Measurements from ENCODE around the gene CNTN1. TPM values are rescaled to one million over a fixed set of nuclear protein-coding genes. Genes with fewer than 3 reads are reported as not detected.
"Not testable (repeated sequence)": the region's sequence is repeated elsewhere in the genome, so short reads cannot be mapped to it uniquely, and the experiment has no call there.

Gene CNTN1
- total RNA-seq, 2 donors from 2014 or later: not detected

- Mint-ChIP-seq H3K36me3 (no peaks in the 10 kb centered on the region), H3K27ac (no peak overlapping the region), H3K9me3 (peaks cover 1 to 2% of the 10 kb centered on the region in 2 donors)
- no peak for DNase-seq (ENCODE audit: low spot score in 2 of 2)
- no peak for ATAC-seq
Observed at GRCh38 chr12:40735551-40736230, 43.5 kb downstream of the CNTN1 start.

GRCh38 chr12:40737416-40737815 lies 45.2 kb downstream of the CNTN1 start:
- not testable (repeated sequence) for H3K9me3 Mint-ChIP-seq; H3K36me3 Mint-ChIP-seq; ATAC-seq; H3K27ac Mint-ChIP-seq; DNase-seq (ENCODE audit: low spot score in 2 of 2)

- H3K36me3 Mint-ChIP-seq: no peaks in the 10 kb centered on the region
- peaks cover 14 to 15% of the 10 kb centered on the region in 2 donors for H3K9me3 Mint-ChIP-seq
- DNase-seq (ENCODE audit: low spot score in 2 of 2) (no peak), ATAC-seq (no peak)
- H3K27ac Mint-ChIP-seq: no peak overlapping the region
Observed at GRCh38 chr12:40738856-40739255, 46.6 kb downstream of the CNTN1 start.

- Mint-ChIP-seq H3K9me3 (peaks cover 15 to 17% of the 10 kb centered on the region in 2 donors), H3K27ac (no peak overlapping the region), H3K36me3 (no peaks in the 10 kb centered on the region)
- ATAC-seq (no peak), DNase-seq (ENCODE audit: low spot score in 2 of 2) (no peak)
Observed at GRCh38 chr12:40742041-40742440, 49.8 kb downstream of the CNTN1 start.

- DNase-seq (ENCODE audit: low spot score in 2 of 2) (no peak), ATAC-seq (no peak)
- Mint-ChIP-seq H3K36me3 (no peaks in the 10 kb centered on the region), H3K27ac (no peak overlapping the region), H3K9me3 (peaks cover 20 to 29% of the 10 kb centered on the region in 2 donors)
Observed at GRCh38 chr12:40745386-40745785, 53.1 kb downstream of the CNTN1 start.

GRCh38 chr12:40749863-40750262 lies 57.6 kb downstream of the CNTN1 start:
- H3K36me3 Mint-ChIP-seq: no peaks in the 10 kb centered on the region

GRCh38 chr12:40752011-40752410 lies 59.8 kb downstream of the CNTN1 start:
- H3K9me3 Mint-ChIP-seq: peaks cover 13 to 19% of the 10 kb centered on the region in 2 donors
- no peaks in the 10 kb centered on the region for H3K36me3 Mint-ChIP-seq
- H3K27ac Mint-ChIP-seq: no peak overlapping the region
- DNase-seq (ENCODE audit: low spot score in 2 of 2): no peak
- ATAC-seq: no peak

More at GRCh38 chr12:40749863-40750262, 57.6 kb downstream of the CNTN1 start:
- DNase-seq (ENCODE audit: low spot score in 2 of 2) (no peak), ATAC-seq (no peak)
- Mint-ChIP-seq H3K9me3 (peaks cover 4 to 19% of the 10 kb centered on the region in 2 donors), H3K27ac (no peak overlapping the region)

GRCh38 chr12:40760821-40761220 lies 68.6 kb downstream of the CNTN1 start:
- no peak overlapping the region for H3K27ac Mint-ChIP-seq
- no peaks in the 10 kb centered on the region for H3K36me3 Mint-ChIP-seq
- H3K9me3 Mint-ChIP-seq: peaks cover 9 to 13% of the 10 kb centered on the region in 2 donors
- no peak for ATAC-seq
- DNase-seq (ENCODE audit: low spot score in 2 of 2): no peak

GRCh38 chr12:40762072-40762471 lies 69.8 kb downstream of the CNTN1 start:
- no peaks in the 10 kb centered on the region for H3K36me3 Mint-ChIP-seq
- no peak for DNase-seq (ENCODE audit: low spot score in 2 of 2)
- H3K9me3 Mint-ChIP-seq: peaks cover 9% of the 10 kb centered on the region in 2 donors
- no peak for ATAC-seq
- H3K27ac Mint-ChIP-seq: no peak overlapping the region

- ATAC-seq (no peak), DNase-seq (ENCODE audit: low spot score in 2 of 2) (no peak)
- H3K9me3 Mint-ChIP-seq: peaks cover 5% of the 10 kb centered on the region in 2 donors
- H3K36me3 Mint-ChIP-seq: no peaks in the 10 kb centered on the region
- no peak overlapping the region for H3K27ac Mint-ChIP-seq
Observed at GRCh38 chr12:40768125-40768864, 76.1 kb downstream of the CNTN1 start.

- Mint-ChIP-seq H3K36me3 (no peaks in the 10 kb centered on the region), H3K27ac (no peak overlapping the region), H3K9me3 (peaks cover 5 to 6% of the 10 kb centered on the region in 2 donors)
- DNase-seq (ENCODE audit: low spot score in 2 of 2): no peak
- no peak for ATAC-seq
Observed at GRCh38 chr12:40769846-40770245, 77.6 kb downstream of the CNTN1 start.

GRCh38 chr12:40770781-40771180 lies 78.5 kb downstream of the CNTN1 start:
- no peak for DNase-seq (ENCODE audit: low spot score in 2 of 2)
- Mint-ChIP-seq H3K36me3 (no peaks in the 10 kb centered on the region), H3K27ac (no peak overlapping the region), H3K9me3 (peaks cover 0 to 3% of the 10 kb centered on the region in 2 donors)
- no peak for ATAC-seq

- no peak overlapping the region for H3K27ac Mint-ChIP-seq
- H3K36me3 Mint-ChIP-seq: no peaks in the 10 kb centered on the region
- ATAC-seq (no peak), DNase-seq (ENCODE audit: low spot score in 2 of 2) (no peak)
- peaks cover 5% of the 10 kb centered on the region in 2 donors for H3K9me3 Mint-ChIP-seq
Observed at GRCh38 chr12:40775661-40776060, 83.4 kb downstream of the CNTN1 start.

GRCh38 chr12:40784102-40784501 lies 91.9 kb downstream of the CNTN1 start:
- no peak for DNase-seq (ENCODE audit: low spot score in 2 of 2)
- Mint-ChIP-seq H3K9me3 (peaks cover 5 to 7% of the 10 kb centered on the region in 2 donors), H3K27ac (no peak overlapping the region), H3K36me3 (no peaks in the 10 kb centered on the region)
- no peak for ATAC-seq

GRCh38 chr12:40788276-40788675 lies 96.0 kb downstream of the CNTN1 start:
- Mint-ChIP-seq H3K27ac (no peak overlapping the region), H3K9me3 (peaks cover 7% of the 10 kb centered on the region in 2 donors), H3K36me3 (no peaks in the 10 kb centered on the region)
- DNase-seq (ENCODE audit: low spot score in 2 of 2) (no peak), ATAC-seq (no peak)

- DNase-seq (ENCODE audit: low spot score in 2 of 2) (no peak), ATAC-seq (no peak)
- peaks cover 3 to 7% of the 10 kb centered on the region in 2 donors for H3K9me3 Mint-ChIP-seq
- H3K27ac Mint-ChIP-seq: no peak overlapping the region
- no peaks in the 10 kb centered on the region for H3K36me3 Mint-ChIP-seq
Observed at GRCh38 chr12:40792792-40793386, 100.7 kb downstream of the CNTN1 start.

GRCh38 chr12:40793471-40793870 lies 101.2 kb downstream of the CNTN1 start:
- H3K9me3 Mint-ChIP-seq: peaks cover 3 to 7% of the 10 kb centered on the region in 2 donors
- DNase-seq (ENCODE audit: low spot score in 2 of 2): no peak
- no peaks in the 10 kb centered on the region for H3K36me3 Mint-ChIP-seq
- no peak for ATAC-seq
- no peak overlapping the region for H3K27ac Mint-ChIP-seq

Measured in activated naive CD4-positive, alpha-beta T cell treated with anti-CD3 and anti-CD28 coated beads, Interleukin-2, amount 50 U/mL, for 72 hours (primary cell).